Measurements from ENCODE around the gene KIF24.

The KIF24 gene

GRCh38 chr9:34282096-34282495 is 47.0 kb downstream of the KIF24 start:
- no peak overlapping the region for H3K27ac Mint-ChIP-seq
- peaks cover 5% of the 10 kb centered on the region for H3K4me1 Mint-ChIP-seq (ENCODE audit: low read depth)
- peaks cover 19% of the 10 kb centered on the region for H3K36me3 Mint-ChIP-seq (ENCODE audit: low read depth)
- no peak for DNase-seq (ENCODE audit: low spot score)
- H3K27me3 Mint-ChIP-seq (ENCODE audit: low read depth): no peaks in the 10 kb centered on the region
- H3K9me3 Mint-ChIP-seq: no peaks in the 10 kb centered on the region
- no peak overlapping the region for H3K4me3 Mint-ChIP-seq

- Mint-ChIP-seq H3K9me3 (no peaks in the 10 kb centered on the region), H3K27ac (no peak overlapping the region), H3K4me3 (no peak overlapping the region), H3K36me3 (ENCODE audit: low read depth) (peaks cover 9% of the 10 kb centered on the region), H3K4me1 (ENCODE audit: low read depth) (peaks cover 7% of the 10 kb centered on the region), H3K27me3 (ENCODE audit: low read depth) (no peaks in the 10 kb centered on the region)
- DNase-seq (ENCODE audit: low spot score): no peak
Observed at GRCh38 chr9:34279411-34279810, 49.7 kb downstream of the KIF24 start.

All from T-helper 2 cell treated with Interferon-gamma antibody and Interleukin-4, amounts not matched to agents 5 μg/mL and 100 μg/mL, for 36 hours (primary cell).